SK-N-SH (cell line): ENCODE data around the gene SHB. TPM values are rescaled to one million over a fixed set of nuclear protein-coding genes. Genes with fewer than 3 reads are reported as not detected.

Source experiments
- CTCF ChIA-PET: fragments of 300-600, 350-600 bp; formaldehyde crosslinking; extraction: SDS; loops from one replicate; lab custom pipeline; 2021; lab: Yijun Ruan, JAX
- POLR2A ChIA-PET: fragments of 350-600 bp; sonication (Branson Sonifier 250); formaldehyde crosslinking; extraction: SDS; loops from one replicate; lab custom pipeline; 2020; ENCODE audit warnings: antibody characterized with exemption, inconsistent platforms; lab: Yijun Ruan, JAX
- DNase-seq: peaks from one replicate; pipeline ENCODE4 v3.0.0; 2012
- H2AFZ ChIP-seq: fragments of 200-600 bp; sonication (generic); 2 replicates; pipeline ENCODE4 v1.8.1; 2016; ENCODE audit warnings: antibody characterized with exemption, mild to moderate bottlenecking, low read depth
- H3F3A ChIP-seq: fragments of 200-600 bp; sonication (generic); replicated peaks from 2 replicates; pipeline ENCODE3; 2016; ENCODE audit warnings: antibody characterized with exemption, mild to moderate bottlenecking; ENCODE audit not compliant: insufficient read depth
- H3K27ac ChIP-seq, 2 experiments: fragments of 200-500 bp in 1 of 2; fragments of 200-600 bp in 1 of 2; sonication (Bioruptor generic) in 1 of 2; sonication (generic), shearing (Covaris generic) in 1 of 2; 2 replicates each; pipeline versions ENCODE4 v1.5.1 to v1.6.1; 2014 to 2016; ENCODE audit warnings: low read depth in 2 of 2, inconsistent platforms in 1 of 2, low read length in 1 of 2, mild to moderate bottlenecking in 1 of 2, mixed read lengths in 1 of 2
- H3K27me3 ChIP-seq: fragments of 200-600 bp; sonication (generic), shearing (Covaris generic); 2 replicates; pipeline ENCODE4 v1.6.1; 2016; ENCODE audit warnings: mixed run types; ENCODE audit not compliant: insufficient read depth
- H3K36me3 ChIP-seq, 2 experiments: fragments of 200-500 bp in 1 of 2; fragments of 200-600 bp in 1 of 2; sonication (Bioruptor generic) in 1 of 2; sonication (generic) in 1 of 2; replicated peaks in 1 of 2; 2 replicates each; pipeline versions ENCODE3 to v1.5.1; 2014 to 2016; ENCODE audit warnings: low read length in 1 of 2, mild to moderate bottlenecking in 1 of 2; ENCODE audit not compliant: insufficient read depth in 2 of 2, control insufficient read depth in 1 of 2
- H3K4me1 ChIP-seq, 2 experiments: fragments of 200-500 bp in 1 of 2; fragments of 200-600 bp in 1 of 2; sonication (Bioruptor generic) in 1 of 2; sonication (generic), shearing (Covaris generic) in 1 of 2; 2 replicates each; pipeline versions ENCODE4 v1.5.1 to v1.6.1; 2014 to 2016; ENCODE audit warnings: low read depth in 1 of 2, low read length in 1 of 2, mixed run types in 1 of 2; ENCODE audit not compliant: insufficient read depth in 2 of 2, control insufficient read depth in 1 of 2
- H3K4me2 ChIP-seq: fragments of 200-600 bp; sonication (generic), shearing (Covaris generic); 2 replicates; pipeline ENCODE4 v1.6.1; 2017; ENCODE audit warnings: mixed run types
- H3K4me3 ChIP-seq, 2 experiments: fragments of 200-500 bp in 1 of 2; fragments of 200-600 bp in 1 of 2; sonication (Bioruptor generic) in 1 of 2; sonication (generic), shearing (Covaris generic) in 1 of 2; 2 replicates each; pipeline versions ENCODE4 v1.5.1 to v1.8.1; 2014 to 2016; ENCODE audit warnings: low read depth in 2 of 2, inconsistent platforms in 1 of 2, low read length in 1 of 2, mild to moderate bottlenecking in 1 of 2, mixed read lengths in 1 of 2, moderate library complexity in 1 of 2
- H3K79me2 ChIP-seq: fragments of 200-600 bp; sonication (generic); 2 replicates; pipeline ENCODE4 v1.8.1; 2017; ENCODE audit warnings: mild to moderate bottlenecking; ENCODE audit not compliant: insufficient read depth
- H3K9ac ChIP-seq: fragments of 200-600 bp; sonication (generic); 2 replicates; pipeline ENCODE4 v1.6.1; 2017; ENCODE audit warnings: mixed run types
- H3K9me2 ChIP-seq: fragments of 200-600 bp; sonication (generic); 2 replicates; pipeline ENCODE4 v1.6.1; 2017; ENCODE audit warnings: mixed run types
- H3K9me3 ChIP-seq: fragments of 200-600 bp; sonication (generic); 2 replicates; pipeline ENCODE4 v1.6.1; 2017; ENCODE audit warnings: mixed run types, mild to moderate bottlenecking, moderate library complexity
- H4K20me1 ChIP-seq: fragments of 200-600 bp; sonication (generic); 2 replicates; pipeline ENCODE4 v1.6.1; 2017; ENCODE audit warnings: mild to moderate bottlenecking, mixed run types; ENCODE audit not compliant: insufficient read depth
- ELF1 ChIP-seq: IDR thresholded peaks from 2 replicates; pipeline ENCODE4 v1.4.0; 2012
- EP300 ChIP-seq, 2 experiments: IDR thresholded peaks; 2 replicates each; pipeline versions ENCODE4 v1.4.0 to v1.6.1; 2012; ENCODE audit warnings: borderline replicate concordance in 1 of 2, low read depth in 1 of 2, low read length in 1 of 2
- FOSL2 ChIP-seq: IDR thresholded peaks from 2 replicates; pipeline ENCODE4 v1.4.0; 2012; ENCODE audit warnings: low read depth, mild to moderate bottlenecking, moderate library complexity, borderline replicate concordance
- FOXJ3 ChIP-seq: sonication (generic); formaldehyde crosslinking; IDR thresholded peaks from 2 replicates; pipeline ENCODE4 v1.5.1; 2020; ENCODE audit warnings: mild to moderate bottlenecking, missing genetic modification reagents
- FOXM1 ChIP-seq: IDR thresholded peaks from 2 replicates; pipeline ENCODE4 v1.4.0; 2012; ENCODE audit warnings: low read depth, mild to moderate bottlenecking
- GABPA ChIP-seq: IDR thresholded peaks from 2 replicates; pipeline ENCODE4 v1.4.0; 2012; ENCODE audit warnings: low read depth, mild to moderate bottlenecking
- GATA2 ChIP-seq: sonication (generic); formaldehyde crosslinking; IDR thresholded peaks from 2 replicates; pipeline ENCODE4 v1.5.0; 2020; ENCODE audit warnings: mild to moderate bottlenecking, missing genetic modification reagents
- IRF3 ChIP-seq: fragments of 150-350 bp; IDR thresholded peaks from 2 replicates; pipeline ENCODE4 v1.6.1; 2016; ENCODE audit warnings: mild to moderate bottlenecking, low read depth, low read length
- JUND ChIP-seq: IDR thresholded peaks from 2 replicates; pipeline ENCODE4 v1.4.0; 2012
- NFIC ChIP-seq: IDR thresholded peaks from 2 replicates; pipeline ENCODE4 v1.4.0; 2012; ENCODE audit warnings: borderline replicate concordance
- POLR2AphosphoS5 ChIP-seq: IDR thresholded peaks from 2 replicates; pipeline ENCODE4 v1.6.1; 2012; ENCODE audit warnings: low read depth, low read length
- RAD21 ChIP-seq: IDR thresholded peaks from 2 replicates; pipeline ENCODE4 v1.6.1; 2012; ENCODE audit warnings: mild to moderate bottlenecking, low read length
- RCOR1 ChIP-seq: fragments of 150-350 bp; IDR thresholded peaks from 2 replicates; pipeline ENCODE4 v1.6.1; 2017; ENCODE audit warnings: antibody characterized with exemption, low read length
- RFX5 ChIP-seq: IDR thresholded peaks from 2 replicates; pipeline ENCODE4 v1.6.1; 2012; ENCODE audit warnings: mild to moderate bottlenecking, improper control_type of control experiment, low read length
- RXRA ChIP-seq: IDR thresholded peaks from 2 replicates; pipeline ENCODE4 v1.4.0; 2012; ENCODE audit warnings: low read depth, mild to moderate bottlenecking, borderline replicate concordance
- SIN3A ChIP-seq: IDR thresholded peaks from 2 replicates; pipeline ENCODE4 v1.6.1; 2012; ENCODE audit warnings: low read depth, mild to moderate bottlenecking, low read length, moderate library complexity, borderline replicate concordance
- SMC3 ChIP-seq: IDR thresholded peaks from 2 replicates; pipeline ENCODE4 v1.6.1; 2012; ENCODE audit warnings: low read depth, low read length, improper control_type of control experiment
- TCF12 ChIP-seq: IDR thresholded peaks from 2 replicates; pipeline ENCODE4 v1.4.0; 2012
- USF1 ChIP-seq: IDR thresholded peaks from 2 replicates; pipeline ENCODE4 v1.4.0; 2012; ENCODE audit warnings: low read depth, borderline replicate concordance
- USF2 ChIP-seq: fragments of 150-350 bp; IDR thresholded peaks from 2 replicates; pipeline ENCODE4 v1.6.1; 2017; ENCODE audit warnings: antibody characterized with exemption, low read length, low read depth, borderline replicate concordance
- YY1 ChIP-seq: IDR thresholded peaks from 2 replicates; pipeline ENCODE4 v1.4.0; 2012; ENCODE audit warnings: low read depth, mild to moderate bottlenecking
- ZBTB33 ChIP-seq: IDR thresholded peaks from 2 replicates; pipeline ENCODE4 v1.4.0; 2012; ENCODE audit warnings: low read depth, borderline replicate concordance
- WGBS: methylation state at CpG from one replicate; pipeline ENCODE4 v1.1.6; 2017; ENCODE audit warnings: low lambda C conversion rate; 5-methylcytosine and 5-hydroxymethylcytosine counted together
- polyA plus RNA-seq, 3 experiments: library from polyadenylated mRNA; depleted of rRNA; stranded (reverse); fragments of >200 nt; gene quantifications; 2 replicates each; pipeline ENCODE4 v1.2.3, GENCODE V29; 2012

Gene SHB
- polyA plus RNA-seq, 1 of the 3 experiments (the other 2 are of a cell fraction) = 26.0 TPM

- H3K36me3 ChIP-seq = peaks cover 10 to 29% of the 10 kb centered on the region in 2 experiments
- H3K4me1 ChIP-seq = peaks cover 27 to 34% of the 10 kb centered on the region in 2 experiments; a peak in 3 of 4 replicates
- no peak for DNase-seq
- H3K79me2 ChIP-seq = peaks cover 99% of the 10 kb centered on the region
- 0 out of 2 replicates have a peak, but pooled peaks cover 4% of the 10 kb centered on the region for H4K20me1 ChIP-seq
- peak overlapping the region; percentile 65 for H3K4me2 ChIP-seq
- no peak overlapping the region for H3K4me3 ChIP-seq
- H3K27me3 ChIP-seq = no peaks in the 10 kb centered on the region
- 100% methylated on average over 5 of the region's 5 CpGs for WGBS
- H3K9me3 ChIP-seq = no peaks in the 10 kb centered on the region
- H3K9me2 ChIP-seq = no peaks in the 10 kb centered on the region
- peak overlapping the region; percentile 53 for H3K9ac ChIP-seq
- H3F3A ChIP-seq = peaks cover 14% of the 10 kb centered on the region
- H2AFZ ChIP-seq = no peak overlapping the region
- CTCF ChIA-PET = interaction anchor here (1.2 to 3.6 kb wide), 3 partner anchors 8 to 96 kb away, joined by 6 to 12 read pairs (median 7); no protein-coding TSS in a partner anchor
- TF ChIP-seq TCF12 (no peak), NFIC (no peak)
- TF ChIP-seq, all 33 proteins: peak for 0
- H3K27ac ChIP-seq = peak overlapping the region; percentile 2 to 93; a peak in 3 of 4 replicates
- POLR2A ChIA-PET = no interaction called here
Observed at GRCh38 chr9:38009035-38009501, 60.0 kb downstream of the SHB start.

GRCh38 chr9:38008168-38009034 is 60.6 kb downstream of the SHB start:
- Histone ChIP-seq H2AFZ (no peak overlapping the region), H3K27me3 (no peaks in the 10 kb centered on the region), H3K4me2 (peak overlapping the region; percentile 65), H3K9me2 (no peaks in the 10 kb centered on the region), H3K27ac (peak overlapping the region; percentile 11 to 93; a peak in 3 of 4 replicates), H3K4me1 (peaks cover 27 to 39% of the 10 kb centered on the region in 2 experiments; a peak in 3 of 4 replicates), H3K79me2 (peaks cover 99% of the 10 kb centered on the region), H3K9ac (peak overlapping the region; percentile 59), H3K36me3 (peaks cover 7 to 24% of the 10 kb centered on the region in 2 experiments), H3K9me3 (no peaks in the 10 kb centered on the region), H3F3A (peaks cover 14% of the 10 kb centered on the region), H3K4me3 (no peak overlapping the region; a peak in 1 of 4 replicates), H4K20me1 (0 out of 2 replicates have a peak, but pooled peaks cover 4% of the 10 kb centered on the region)
- POLR2A ChIA-PET = no interaction called here
- DNase-seq = no peak
- 22% methylated on average over 9 of the region's 10 CpGs for WGBS
- CTCF ChIA-PET = interaction anchor here (0.8 to 3.6 kb wide), 4 partner anchors 9 to 95 kb away, joined by 3 to 12 read pairs (median 6); no protein-coding TSS in a partner anchor
- peak; percentile 66 for TF ChIP-seq TCF12
- TF ChIP-seq GATA2 (CRISPR knock-in tag) = no peak
- TF ChIP-seq IRF3 = no peak
- TF ChIP-seq FOXM1 = no peak
- peak; percentile 80; the same call in 1 of the 2 replicates for TF ChIP-seq FOSL2
- TF ChIP-seq RFX5 = no peak
- no peak for TF ChIP-seq ZBTB33
- no peak for TF ChIP-seq USF1
- TF ChIP-seq YY1 = no peak
- no peak for TF ChIP-seq RCOR1
- TF ChIP-seq USF2 = no peak
- TF ChIP-seq RXRA = no peak; the same call in 1 of the 2 replicates
- TF ChIP-seq EP300 (IDR thresholded peaks at IDR 0.05; ENCODE audit: borderline replicate concordance in 1 of 2, low read depth in 1 of 2, low read length in 1 of 2) = peak in 1 of 2 experiments; percentile 69; a peak in 1 of 4 replicates
- TF ChIP-seq SMC3 = no peak
- no peak for TF ChIP-seq SIN3A
- peak; percentile 44; the same call in 1 of the 2 replicates for TF ChIP-seq POLR2AphosphoS5
- TF ChIP-seq GABPA = 0 out of 2 replicates have a peak, but pooled peaks have one; percentile 13
- TF ChIP-seq RAD21 = no peak
- 0 out of 2 replicates have a peak, but pooled peaks have one; percentile 37 for TF ChIP-seq NFIC
- no peak; the same call in 1 of the 2 replicates for TF ChIP-seq ELF1
- no peak for TF ChIP-seq FOXJ3 (CRISPR knock-in tag)
- peak; percentile 73 for TF ChIP-seq JUND
